Right lung (tissue), 5 donors: ENCODE data around the gene GAK. TPM values are rescaled to one million over a fixed set of nuclear protein-coding genes. Genes with fewer than 3 reads are reported as not detected.

Experiments
- DNase-seq, 2 donors: peaks; one replicate each; pipeline ENCODE4 v3.0.0-alpha.2; 2013
- polyA plus RNA-seq, 5 donors: library from polyadenylated mRNA; unstranded; fragments of 120-200 nt; gene quantifications; one replicate each; pipeline versions ENCODE4 v1.2.1 to v1.2.3, GENCODE V29; 2013; ENCODE audit warnings: inconsistent platforms in 1 of 5, low replicate concordance in 1 of 5; ENCODE audit not compliant: insufficient read length in 5 of 5, insufficient read depth in 1 of 5

Gene GAK
- polyA plus RNA-seq, 5 donors: 37.5 to 62.9 (median 52.1) TPM

DNA sequence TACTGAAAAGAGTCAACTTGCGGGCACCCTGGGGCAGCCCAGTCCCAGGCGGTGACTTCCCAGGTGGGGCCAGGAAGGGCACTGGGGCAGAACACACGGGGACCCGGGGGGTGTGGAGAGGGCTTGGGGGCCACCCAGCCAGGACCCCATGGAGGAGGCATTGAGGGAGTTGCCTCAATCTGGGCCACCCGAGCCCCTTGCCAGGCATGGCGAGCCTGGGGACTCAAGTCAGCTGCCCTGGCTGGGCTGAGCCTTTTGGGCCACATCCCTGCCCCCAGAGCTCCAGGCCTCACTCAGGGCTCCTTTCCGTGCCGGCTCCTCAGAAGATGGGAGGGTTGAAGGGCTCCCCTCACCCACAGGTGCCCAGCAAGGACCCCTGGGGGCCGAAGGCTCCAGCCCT is 99.6 kb downstream of the GAK start:
- DNase-seq: no peak

DNA sequence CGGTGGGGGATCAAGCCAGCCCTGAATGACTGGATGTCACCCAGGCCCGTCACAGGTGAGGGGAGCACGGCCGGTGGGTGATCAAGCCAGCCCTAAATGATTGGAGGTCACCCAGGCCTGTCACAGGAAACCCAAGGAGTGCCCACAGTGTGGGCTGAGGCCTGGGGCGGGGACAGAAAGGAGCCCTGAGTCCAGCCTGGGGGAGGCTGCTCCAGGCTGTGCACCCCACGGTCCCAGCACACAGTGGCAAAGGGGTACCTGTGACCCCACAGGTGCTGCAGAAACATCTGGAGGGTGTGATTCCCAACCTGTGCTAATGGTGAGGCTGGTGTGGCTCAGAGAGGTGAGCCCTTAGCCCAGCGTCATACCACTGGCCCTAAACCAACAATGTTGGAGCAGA is 100.0 kb downstream of the GAK start:
- DNase-seq: no peak

DNA sequence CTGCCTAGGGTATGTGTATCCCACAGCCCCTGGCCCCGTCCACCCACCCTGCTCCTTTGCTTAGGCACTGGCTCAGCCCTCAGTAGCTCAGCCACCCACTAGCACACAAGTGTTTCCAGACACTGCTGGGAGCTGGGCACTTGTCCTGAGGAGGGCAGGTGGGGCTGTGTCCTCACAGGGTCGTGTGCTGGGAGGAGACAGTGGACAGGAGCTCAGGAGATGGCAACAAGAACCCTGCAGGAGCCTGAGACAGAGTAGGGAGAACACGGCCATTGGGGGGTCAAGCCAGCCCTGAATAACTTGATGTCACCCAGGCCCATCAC is 100.7 kb downstream of the GAK start:
- no peak for DNase-seq

- DNase-seq: no peak
Observed at GRCh38 chr4:830601-831482, 101.3 kb downstream of the GAK start.

DNA sequence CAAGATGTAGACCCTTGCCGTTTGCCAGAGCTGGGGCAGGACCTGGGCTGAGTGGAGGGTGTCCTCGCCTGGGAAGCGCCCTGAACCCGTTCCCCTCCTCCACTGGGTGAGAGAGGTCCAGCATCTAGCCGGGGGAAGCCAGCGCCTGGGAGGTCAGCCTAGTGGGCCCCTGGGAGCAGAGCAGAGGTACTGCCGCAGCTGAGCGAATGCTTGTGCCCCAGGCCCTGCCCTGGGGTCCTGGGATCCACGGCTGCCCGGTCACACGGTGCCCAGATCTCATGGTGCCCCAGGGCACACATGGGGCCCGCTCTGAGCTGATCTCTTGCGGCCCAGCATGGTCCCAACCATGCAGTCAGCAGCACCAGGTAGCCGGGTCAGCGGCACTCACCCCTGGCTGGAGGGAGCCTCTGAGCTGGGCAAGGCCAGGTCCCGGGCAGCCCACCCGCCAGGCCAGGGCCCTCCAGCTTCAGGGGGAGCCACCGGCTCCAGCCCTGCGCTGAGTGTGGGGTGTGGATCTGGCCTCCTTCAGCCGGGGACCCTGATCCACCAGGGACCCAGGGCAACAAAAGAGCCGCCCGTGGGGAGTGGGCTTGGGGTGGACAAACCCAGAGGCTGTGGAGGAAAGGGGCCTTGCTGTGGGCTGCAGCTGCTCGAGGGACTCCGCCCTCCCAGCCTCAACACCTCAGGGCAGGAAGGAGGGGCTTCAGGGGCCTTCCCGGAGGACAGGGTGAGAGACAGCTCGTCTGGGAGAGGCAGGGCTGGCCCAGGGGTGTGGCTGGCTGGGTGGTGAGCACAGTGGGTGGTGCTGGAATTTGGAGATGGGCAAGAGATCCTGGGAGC is 102.1 kb downstream of the GAK start:
- DNase-seq: no peak

- DNase-seq: no peak
Observed at GRCh38 chr4:829291-829690, 102.8 kb downstream of the GAK start.

DNA sequence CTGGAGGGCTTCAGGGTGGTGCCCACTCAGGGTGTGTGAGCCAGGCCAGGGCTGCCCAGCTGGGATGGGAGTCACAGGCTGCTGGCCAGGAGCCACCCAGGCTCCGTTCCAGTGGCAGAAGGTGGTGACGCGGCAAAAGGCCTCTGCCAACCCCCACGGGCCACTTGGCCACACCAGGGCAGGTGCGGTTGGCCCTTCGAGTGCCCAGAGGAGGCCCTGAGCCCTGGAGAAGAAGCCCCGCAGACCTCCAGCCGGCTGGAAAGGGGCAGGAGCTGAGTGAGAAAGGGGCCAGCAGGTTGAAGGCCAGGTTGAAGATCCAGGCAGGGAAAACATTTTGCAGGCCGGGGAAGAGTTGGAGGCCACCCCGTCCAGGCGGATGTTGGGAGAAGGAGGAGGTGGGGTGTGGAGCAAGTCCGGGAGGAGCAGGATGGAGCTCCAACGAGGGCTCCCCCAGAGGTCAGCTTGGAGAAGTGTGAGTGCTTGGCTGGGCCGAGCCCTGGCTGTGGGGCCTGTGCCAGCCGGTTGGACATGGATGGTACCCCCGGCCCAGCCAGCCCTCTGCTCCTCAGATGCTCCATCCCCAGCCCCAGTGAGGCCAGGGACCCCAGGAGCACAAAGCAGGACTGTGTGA is 103.4 kb downstream of the GAK start:
- DNase-seq: no peak

GRCh38 chr4:827209-828081 is 104.7 kb downstream of the GAK start:
- no peak for DNase-seq

DNA sequence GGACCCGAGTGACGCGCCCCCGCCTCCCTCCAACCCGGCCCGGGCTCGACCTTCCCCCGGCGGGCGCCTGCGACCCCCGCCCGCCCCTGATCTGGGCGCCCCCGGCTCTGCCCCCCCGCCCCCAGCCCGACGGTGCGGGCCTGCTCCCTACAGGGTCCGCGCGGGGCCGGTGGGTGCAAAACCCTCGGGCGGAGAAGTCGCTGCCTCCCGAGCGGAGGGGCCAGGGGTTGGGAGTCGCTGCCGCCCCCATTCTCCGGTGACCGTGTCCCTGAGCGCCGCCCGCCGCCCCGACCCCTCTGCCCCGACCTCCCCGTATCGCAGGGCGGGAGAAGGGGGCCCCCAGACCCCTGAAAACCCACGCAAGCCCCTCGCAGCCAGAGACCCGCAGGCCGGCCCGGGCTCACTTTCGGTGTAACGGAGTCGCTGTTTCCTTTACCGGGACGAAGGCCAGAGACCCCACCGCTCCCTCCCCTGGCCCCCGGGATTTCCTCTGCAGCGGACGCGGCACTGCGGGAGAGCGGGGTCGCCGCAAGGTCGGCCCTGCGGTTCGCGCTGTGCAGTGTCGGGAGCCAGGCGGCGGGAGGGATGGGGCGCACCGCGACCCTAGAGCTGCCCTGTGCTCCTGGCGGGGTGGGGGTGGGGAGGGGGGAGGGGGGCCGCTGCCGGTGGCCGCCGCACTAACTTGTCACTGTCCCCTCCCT is 105.5 kb downstream of the GAK start:
- no peak for DNase-seq

- no peak for DNase-seq
Observed at GRCh38 chr4:825971-826330, 106.2 kb downstream of the GAK start, which contains the start of gene CPLX1. Gene CPLX1 (minus strand): TSS chr4:826129. CDS start chr4:824522, 1,607 bp downstream.

GRCh38 chr4:825063-825970 is 106.8 kb downstream of the GAK start:
- DNase-seq: peak; percentile 21 to 31

- no peak for DNase-seq
Observed at GRCh38 chr4:824461-825062, 107.6 kb downstream of the GAK start.

GRCh38 chr4:823761-824460 is 108.2 kb downstream of the GAK start:
- no peak for DNase-seq

GRCh38 chr4:823176-823760 is 108.8 kb downstream of the GAK start:
- DNase-seq: no peak

DNA sequence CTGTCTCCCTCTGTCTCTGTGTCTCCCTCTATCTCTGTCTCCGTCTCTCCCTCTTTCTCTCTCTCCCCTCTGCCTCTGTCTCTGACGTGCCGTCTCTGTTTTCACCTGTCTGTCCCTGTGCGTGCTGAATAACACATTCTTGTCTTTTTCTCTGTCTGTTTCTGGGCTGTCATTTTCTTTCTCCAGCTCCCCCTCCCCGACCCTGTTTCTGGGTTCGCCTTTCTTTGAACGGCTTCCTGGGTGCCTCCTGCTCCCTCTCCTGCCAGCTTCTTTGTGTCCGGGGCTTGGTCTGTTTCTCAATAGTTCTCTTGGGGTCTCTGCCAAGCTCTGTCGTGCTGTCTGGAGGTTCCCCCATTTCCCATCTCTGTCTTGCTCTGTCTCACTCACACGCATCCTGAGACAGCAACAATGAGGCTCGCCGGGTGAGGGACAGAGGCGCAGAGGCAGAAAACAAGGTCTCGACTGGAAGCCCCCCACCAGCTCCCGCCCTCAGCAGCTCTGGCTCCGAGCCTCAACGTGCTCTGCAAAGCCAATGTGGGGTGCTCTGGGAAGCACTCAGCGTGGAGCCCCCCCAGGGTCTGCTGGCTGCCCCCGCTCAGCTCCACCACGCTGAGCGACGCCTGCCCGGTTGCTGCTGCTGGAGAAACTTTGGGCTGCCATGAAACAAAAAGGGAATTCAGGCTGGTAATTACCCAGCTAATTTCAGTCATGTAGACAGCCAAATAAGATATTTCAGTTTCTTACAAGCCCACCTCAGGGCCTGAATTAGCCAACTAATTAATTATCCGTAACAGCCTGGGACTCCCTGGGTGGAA is 109.5 kb downstream of the GAK start:
- no peak for DNase-seq

- DNase-seq: no peak
Observed at GRCh38 chr4:821631-822030, 110.5 kb downstream of the GAK start.

- no peak for DNase-seq
Observed at GRCh38 chr4:821181-821591, 110.9 kb downstream of the GAK start.
